ENCODE results near the gene GLUD1. TPM values are rescaled to one million over a fixed set of nuclear protein-coding genes. Genes with fewer than 3 reads are reported as not detected.
"Not testable (repeated sequence)": the region's sequence is repeated elsewhere in the genome, so short reads cannot be mapped to it uniquely, and the experiment has no call there.

Gene GLUD1
- total RNA-seq, result 125 and 132 TPM in 2 replicates
- long read RNA-seq, transcript GLUD1-201 (13 exons, 3,039 nt), result major isoform, 40 of 82 reads
- long read RNA-seq, partial matches to known transcripts, result 28 of 82 reads
- long read RNA-seq, other reads (novel, unspliced or antisense), result 14 of 82 reads

- Mint-ChIP-seq H3K36me3 (ENCODE audit: unreplicated experiment) (peaks cover 11% of the 10 kb centered on the region), H3K9me3 (ENCODE audit: unreplicated experiment) (peaks cover 4% of the 10 kb centered on the region), H3K27ac (ENCODE audit: unreplicated experiment) (peak within 1 kb of the TSS; percentile 92), H3K27me3 (ENCODE audit: unreplicated experiment) (no peaks in the 10 kb centered on the region), H3K4me3 (ENCODE audit: unreplicated experiment) (peak within 1 kb of the TSS; percentile 86), H3K4me1 (ENCODE audit: unreplicated experiment) (peaks cover 48% of the 10 kb centered on the region)
- TF ChIP-seq, protein P1, sequence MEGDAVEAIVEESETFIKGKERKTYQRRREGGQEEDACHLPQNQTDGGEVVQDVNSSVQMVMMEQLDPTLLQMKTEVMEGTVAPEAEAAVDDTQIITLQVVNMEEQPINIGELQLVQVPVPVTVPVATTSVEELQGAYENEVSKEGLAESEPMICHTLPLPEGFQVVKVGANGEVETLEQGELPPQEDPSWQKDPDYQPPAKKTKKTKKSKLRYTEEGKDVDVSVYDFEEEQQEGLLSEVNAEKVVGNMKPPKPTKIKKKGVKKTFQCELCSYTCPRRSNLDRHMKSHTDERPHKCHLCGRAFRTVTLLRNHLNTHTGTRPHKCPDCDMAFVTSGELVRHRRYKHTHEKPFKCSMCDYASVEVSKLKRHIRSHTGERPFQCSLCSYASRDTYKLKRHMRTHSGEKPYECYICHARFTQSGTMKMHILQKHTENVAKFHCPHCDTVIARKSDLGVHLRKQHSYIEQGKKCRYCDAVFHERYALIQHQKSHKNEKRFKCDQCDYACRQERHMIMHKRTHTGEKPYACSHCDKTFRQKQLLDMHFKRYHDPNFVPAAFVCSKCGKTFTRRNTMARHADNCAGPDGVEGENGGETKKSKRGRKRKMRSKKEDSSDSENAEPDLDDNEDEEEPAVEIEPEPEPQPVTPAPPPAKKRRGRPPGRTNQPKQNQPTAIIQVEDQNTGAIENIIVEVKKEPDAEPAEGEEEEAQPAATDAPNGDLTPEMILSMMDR (IDR thresholded peaks at IDR 0.05), result no peak
- peak; percentile 95 for DNase-seq (ENCODE audit: extremely low spot score, unreplicated experiment)
Measured at GRCh38 chr10:87094373-87095235, at the start of gene GLUD1, which contains the start of gene SHLD2. GLUD1 (minus strand) TSS chr10:87094843; CDS start chr10:87094769, 74 bp downstream. SHLD2 (plus strand) TSS chr10:87095206; CDS start chr10:87151355, 56,149 bp downstream.

- H3K27ac Mint-ChIP-seq (ENCODE audit: unreplicated experiment); H3K9me3 Mint-ChIP-seq (ENCODE audit: unreplicated experiment); DNase-seq (ENCODE audit: extremely low spot score, unreplicated experiment); H3K4me3 Mint-ChIP-seq (ENCODE audit: unreplicated experiment); H3K27me3 Mint-ChIP-seq (ENCODE audit: unreplicated experiment); H3K36me3 Mint-ChIP-seq (ENCODE audit: unreplicated experiment): not testable (repeated sequence)
- H3K4me1 Mint-ChIP-seq (ENCODE audit: unreplicated experiment), result peaks cover 10% of the 10 kb centered on the region
Measured at GRCh38 chr10:87143109-87143418, 48.4 kb upstream of the GLUD1 start.

DNA sequence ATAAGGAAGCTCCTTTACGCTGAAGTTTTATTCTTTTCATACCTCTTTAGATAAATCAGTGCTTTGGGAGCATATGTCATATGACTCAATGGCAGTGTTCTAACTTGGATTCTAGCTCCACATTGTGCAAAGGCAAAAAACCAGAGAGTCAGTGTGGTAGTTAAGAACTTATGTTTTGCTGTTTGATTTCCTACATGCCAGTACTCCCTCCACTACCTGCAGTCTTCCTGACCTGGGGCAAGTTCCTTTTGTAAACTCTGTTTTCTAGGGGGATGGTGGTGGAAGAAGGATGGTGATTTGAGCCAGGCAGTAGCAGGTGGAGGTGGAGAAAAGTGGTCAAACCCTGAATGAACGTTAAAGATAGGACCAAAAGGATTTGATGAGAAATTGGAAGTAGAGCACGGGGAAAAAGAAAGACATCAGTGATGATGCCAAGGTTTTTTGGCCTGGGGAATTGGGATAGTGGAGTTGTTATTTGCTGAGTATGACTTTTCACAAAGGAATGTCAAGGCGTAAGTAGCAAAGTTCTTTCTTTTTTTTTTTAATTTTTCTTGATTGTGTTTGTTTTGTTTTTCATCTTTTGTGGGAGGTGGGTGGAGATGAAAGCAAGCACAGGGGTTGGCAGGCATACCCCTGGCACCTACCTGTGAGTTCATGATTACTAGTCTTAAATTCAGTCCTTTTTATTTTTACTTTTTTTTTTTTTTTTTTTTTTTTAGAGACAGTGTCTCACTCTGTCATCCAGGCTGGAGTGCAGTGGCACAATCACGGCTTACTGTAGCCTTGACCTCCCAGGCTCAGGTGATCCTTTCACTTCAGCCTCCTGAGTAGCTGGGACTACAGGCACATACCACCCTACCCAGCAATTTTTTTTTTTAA is 47.8 kb upstream of the GLUD1 start:
- H3K27me3 Mint-ChIP-seq (ENCODE audit: unreplicated experiment); DNase-seq (ENCODE audit: extremely low spot score, unreplicated experiment); H3K36me3 Mint-ChIP-seq (ENCODE audit: unreplicated experiment); H3K4me3 Mint-ChIP-seq (ENCODE audit: unreplicated experiment); H3K9me3 Mint-ChIP-seq (ENCODE audit: unreplicated experiment): not testable (repeated sequence)
- Mint-ChIP-seq H3K4me1 (ENCODE audit: unreplicated experiment) (peaks cover 10% of the 10 kb centered on the region), H3K27ac (ENCODE audit: unreplicated experiment) (peak overlapping the region; percentile 85)

DNA sequence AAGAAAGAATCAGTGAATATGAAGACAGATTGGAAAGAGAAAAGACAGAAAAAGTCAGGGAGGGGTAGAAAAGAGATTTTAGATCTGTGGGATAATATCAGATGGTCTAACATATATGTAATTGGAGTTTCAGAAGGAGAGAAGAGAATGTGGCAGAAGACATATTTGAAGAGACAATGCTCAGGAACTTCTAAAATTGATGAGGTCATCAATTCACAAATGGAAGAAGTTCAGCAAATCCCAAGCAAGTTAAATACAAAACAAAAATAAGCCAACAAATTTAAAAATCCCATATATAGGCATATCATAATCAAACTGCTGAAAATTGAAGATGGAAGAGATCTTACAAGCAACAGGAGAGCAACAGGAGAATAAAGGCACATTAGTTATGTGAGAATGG is 42.8 kb upstream of the GLUD1 start:
- H3K36me3 Mint-ChIP-seq (ENCODE audit: unreplicated experiment), result peaks cover 14% of the 10 kb centered on the region
- H3K27me3 Mint-ChIP-seq (ENCODE audit: unreplicated experiment); H3K4me1 Mint-ChIP-seq (ENCODE audit: unreplicated experiment); H3K9me3 Mint-ChIP-seq (ENCODE audit: unreplicated experiment); H3K4me3 Mint-ChIP-seq (ENCODE audit: unreplicated experiment); DNase-seq (ENCODE audit: extremely low spot score, unreplicated experiment); H3K27ac Mint-ChIP-seq (ENCODE audit: unreplicated experiment): not testable (repeated sequence)

DNA sequence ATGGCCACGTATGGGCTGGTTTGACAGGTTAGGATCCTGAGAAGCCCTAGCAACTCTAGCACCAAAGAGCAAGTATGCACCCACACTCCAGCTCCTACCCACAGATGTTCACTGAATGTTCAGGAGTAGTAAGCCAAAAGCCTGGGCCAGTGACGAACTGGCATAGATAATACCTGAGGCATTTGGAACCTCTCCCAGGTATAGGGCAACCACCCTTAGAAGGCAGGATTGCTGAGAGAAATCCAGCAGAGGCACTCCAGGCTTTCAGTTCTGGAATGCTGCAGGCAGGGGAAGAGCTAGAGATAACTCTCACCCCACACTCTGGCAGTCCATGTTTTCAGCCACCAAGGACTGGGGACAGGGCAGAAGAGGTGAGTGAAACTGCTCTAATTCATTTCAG is 39.8 kb upstream of the GLUD1 start:
- H3K4me1 Mint-ChIP-seq (ENCODE audit: unreplicated experiment); DNase-seq (ENCODE audit: extremely low spot score, unreplicated experiment); H3K4me3 Mint-ChIP-seq (ENCODE audit: unreplicated experiment); H3K27me3 Mint-ChIP-seq (ENCODE audit: unreplicated experiment); H3K27ac Mint-ChIP-seq (ENCODE audit: unreplicated experiment); H3K9me3 Mint-ChIP-seq (ENCODE audit: unreplicated experiment): not testable (repeated sequence)
- peaks cover 18% of the 10 kb centered on the region for H3K36me3 Mint-ChIP-seq (ENCODE audit: unreplicated experiment)

DNA sequence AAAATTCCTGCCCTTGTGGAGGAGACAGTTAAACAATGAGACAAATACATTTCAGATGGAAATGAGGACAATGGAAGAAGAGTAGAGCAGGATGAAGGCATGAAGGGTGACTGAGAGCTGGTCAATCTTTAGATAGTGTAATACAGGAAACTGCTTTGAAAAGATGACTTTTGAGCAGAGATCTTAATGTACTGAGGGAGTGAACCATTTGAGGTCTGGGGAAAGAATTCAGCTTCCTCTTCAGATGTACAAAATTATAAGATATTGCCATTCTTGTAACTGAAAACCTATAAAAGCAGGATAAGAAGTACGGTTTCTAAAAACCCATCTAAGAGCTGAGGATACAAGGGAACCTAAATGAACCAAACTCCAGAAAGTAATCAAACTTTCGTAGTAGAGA is 39.3 kb upstream of the GLUD1 start:
- not testable (repeated sequence) for H3K9me3 Mint-ChIP-seq (ENCODE audit: unreplicated experiment); H3K4me1 Mint-ChIP-seq (ENCODE audit: unreplicated experiment); H3K27me3 Mint-ChIP-seq (ENCODE audit: unreplicated experiment); H3K4me3 Mint-ChIP-seq (ENCODE audit: unreplicated experiment); H3K27ac Mint-ChIP-seq (ENCODE audit: unreplicated experiment); DNase-seq (ENCODE audit: extremely low spot score, unreplicated experiment)
- peaks cover 20% of the 10 kb centered on the region for H3K36me3 Mint-ChIP-seq (ENCODE audit: unreplicated experiment)

DNA sequence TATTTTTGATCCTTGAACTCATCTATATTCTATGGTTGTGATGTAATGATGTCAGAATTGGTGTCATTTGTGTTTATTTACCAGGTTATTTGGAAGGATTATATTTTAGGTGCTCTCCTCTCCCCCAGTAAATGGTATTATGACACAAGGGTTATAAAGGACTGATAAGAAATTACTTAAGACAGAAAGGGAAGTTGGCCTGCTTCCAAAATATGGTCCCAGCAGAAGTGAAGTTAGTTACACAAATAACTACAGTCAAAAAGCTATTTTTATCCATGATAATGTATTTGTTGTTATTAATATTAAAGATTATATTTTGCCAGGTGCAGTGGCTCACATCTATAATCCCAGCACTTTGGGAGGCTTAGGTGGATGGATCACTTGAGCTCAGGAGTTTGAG is 37.5 kb upstream of the GLUD1 start:
- not testable (repeated sequence) for H3K27ac Mint-ChIP-seq (ENCODE audit: unreplicated experiment); DNase-seq (ENCODE audit: extremely low spot score, unreplicated experiment); H3K4me3 Mint-ChIP-seq (ENCODE audit: unreplicated experiment)

GRCh38 chr10:87127607-87128156 is 33.0 kb upstream of the GLUD1 start:
- not testable (repeated sequence) for H3K4me3 Mint-ChIP-seq (ENCODE audit: unreplicated experiment); H3K27ac Mint-ChIP-seq (ENCODE audit: unreplicated experiment); H3K36me3 Mint-ChIP-seq (ENCODE audit: unreplicated experiment); DNase-seq (ENCODE audit: extremely low spot score, unreplicated experiment); H3K4me1 Mint-ChIP-seq (ENCODE audit: unreplicated experiment); H3K27me3 Mint-ChIP-seq (ENCODE audit: unreplicated experiment); H3K9me3 Mint-ChIP-seq (ENCODE audit: unreplicated experiment)

More for the DNA sequence above, 37.5 kb upstream of the GLUD1 start:
- H3K9me3 Mint-ChIP-seq (ENCODE audit: unreplicated experiment); H3K27me3 Mint-ChIP-seq (ENCODE audit: unreplicated experiment); H3K4me1 Mint-ChIP-seq (ENCODE audit: unreplicated experiment): not testable (repeated sequence)
- H3K36me3 Mint-ChIP-seq (ENCODE audit: unreplicated experiment), result peaks cover 13% of the 10 kb centered on the region

GRCh38 chr10:87127048-87127447 is 32.4 kb upstream of the GLUD1 start:
- not testable (repeated sequence) for H3K9me3 Mint-ChIP-seq (ENCODE audit: unreplicated experiment); H3K27me3 Mint-ChIP-seq (ENCODE audit: unreplicated experiment); H3K27ac Mint-ChIP-seq (ENCODE audit: unreplicated experiment); H3K36me3 Mint-ChIP-seq (ENCODE audit: unreplicated experiment); DNase-seq (ENCODE audit: extremely low spot score, unreplicated experiment); H3K4me1 Mint-ChIP-seq (ENCODE audit: unreplicated experiment); H3K4me3 Mint-ChIP-seq (ENCODE audit: unreplicated experiment)

- not testable (repeated sequence) for H3K27me3 Mint-ChIP-seq (ENCODE audit: unreplicated experiment); H3K9me3 Mint-ChIP-seq (ENCODE audit: unreplicated experiment); H3K4me3 Mint-ChIP-seq (ENCODE audit: unreplicated experiment); DNase-seq (ENCODE audit: extremely low spot score, unreplicated experiment); H3K27ac Mint-ChIP-seq (ENCODE audit: unreplicated experiment); H3K4me1 Mint-ChIP-seq (ENCODE audit: unreplicated experiment); H3K36me3 Mint-ChIP-seq (ENCODE audit: unreplicated experiment)
Measured at GRCh38 chr10:87123351-87123750, 28.7 kb upstream of the GLUD1 start.

Data from osteocyte (in vitro differentiated cells).